Stomach (tissue), 4 donors: ENCODE measurements around the gene CDH18.

Experiments used
- EP300 ChIP-seq: sonication (generic); formaldehyde crosslinking; IDR thresholded peaks from one replicate; pipeline ENCODE4 v1.6.1; 2017; ENCODE audit warnings: antibody characterized with exemption
- POLR2A ChIP-seq, 4 donors: fragments of 450-650 bp; IDR thresholded peaks; one replicate each; pipeline ENCODE4 v1.6.1; 2016; ENCODE audit warnings: antibody characterized with exemption in 4 of 4, control low read depth in 2 of 4, mild to moderate bottlenecking in 1 of 4, moderate library complexity in 1 of 4
- POLR2AphosphoS5 ChIP-seq, 3 donors: sonication (generic); formaldehyde crosslinking; IDR thresholded peaks; one replicate each; pipeline ENCODE4 v1.6.1; 2016; ENCODE audit warnings: antibody characterized with exemption in 3 of 3
- TF ChIP-seq, protein P1 (sequence below), 7 experiments: fragments of 450-650 bp in 4 of 7; fragments of 200-600 bp in 3 of 7; sonication (generic) in 3 of 7; IDR thresholded peaks; one replicate each; pipeline ENCODE4 v1.5.1; 2016 to 2019; ENCODE audit warnings: antibody characterized with exemption in 7 of 7, control low read depth in 2 of 7, mild to moderate bottlenecking in 1 of 7

DNA sequence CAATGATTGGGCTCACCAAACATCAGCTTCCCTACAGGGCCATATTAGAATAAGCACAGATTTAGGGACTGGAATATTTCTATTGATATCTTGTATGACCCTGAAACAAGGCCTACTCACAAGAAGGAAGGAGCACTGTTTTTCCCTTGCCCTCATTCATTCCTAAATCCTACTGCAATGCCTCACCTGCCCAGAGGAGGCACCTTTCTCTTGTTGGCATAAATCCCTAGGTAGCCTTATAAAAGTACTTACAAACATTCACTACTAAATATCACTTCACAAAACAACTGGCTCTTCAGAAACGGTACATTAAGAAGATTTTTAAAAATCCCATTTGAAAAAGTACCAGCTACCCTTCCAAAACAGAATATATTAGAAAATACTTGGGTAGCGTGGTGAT is 449.4 kb downstream of the CDH18 start:
- TF ChIP-seq EP300 (no peak), POLR2AphosphoS5 (IDR thresholded peaks at IDR 0.05) (no peak), POLR2A (IDR thresholded peaks at IDR 0.05) (no peak)
- TF ChIP-seq, protein P1, sequence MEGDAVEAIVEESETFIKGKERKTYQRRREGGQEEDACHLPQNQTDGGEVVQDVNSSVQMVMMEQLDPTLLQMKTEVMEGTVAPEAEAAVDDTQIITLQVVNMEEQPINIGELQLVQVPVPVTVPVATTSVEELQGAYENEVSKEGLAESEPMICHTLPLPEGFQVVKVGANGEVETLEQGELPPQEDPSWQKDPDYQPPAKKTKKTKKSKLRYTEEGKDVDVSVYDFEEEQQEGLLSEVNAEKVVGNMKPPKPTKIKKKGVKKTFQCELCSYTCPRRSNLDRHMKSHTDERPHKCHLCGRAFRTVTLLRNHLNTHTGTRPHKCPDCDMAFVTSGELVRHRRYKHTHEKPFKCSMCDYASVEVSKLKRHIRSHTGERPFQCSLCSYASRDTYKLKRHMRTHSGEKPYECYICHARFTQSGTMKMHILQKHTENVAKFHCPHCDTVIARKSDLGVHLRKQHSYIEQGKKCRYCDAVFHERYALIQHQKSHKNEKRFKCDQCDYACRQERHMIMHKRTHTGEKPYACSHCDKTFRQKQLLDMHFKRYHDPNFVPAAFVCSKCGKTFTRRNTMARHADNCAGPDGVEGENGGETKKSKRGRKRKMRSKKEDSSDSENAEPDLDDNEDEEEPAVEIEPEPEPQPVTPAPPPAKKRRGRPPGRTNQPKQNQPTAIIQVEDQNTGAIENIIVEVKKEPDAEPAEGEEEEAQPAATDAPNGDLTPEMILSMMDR (IDR thresholded peaks at IDR 0.05), result no peak
